ENCODE results near the gene SEZ6L2.

Gene SEZ6L2

DNA sequence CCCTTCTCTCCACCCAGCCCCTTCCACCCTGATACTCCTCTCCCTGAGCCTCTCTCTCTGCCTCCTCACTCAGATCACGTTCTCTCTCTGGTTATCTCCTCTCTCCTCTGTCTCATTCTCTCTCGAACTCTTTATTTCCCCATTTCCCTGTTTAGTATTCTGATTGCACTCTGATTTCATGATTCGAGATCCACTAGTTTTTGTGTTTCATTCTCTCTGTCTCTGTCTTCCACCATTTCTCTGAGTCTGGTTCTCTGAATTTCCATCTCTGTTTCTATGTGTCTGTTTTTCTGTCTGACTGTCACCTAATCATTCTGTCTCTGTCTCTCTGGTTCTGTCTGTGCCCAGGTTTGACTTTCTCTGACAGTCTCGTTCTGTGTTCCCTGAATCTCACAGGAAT, 2.0 kb downstream of the SEZ6L2 start:
- H3K9me3 ChIP-seq (ENCODE audit: severe bottlenecking): no peaks in the 10 kb centered on the region
- ATAC-seq (ENCODE audit: low read depth): no peak
- H3K4me1 ChIP-seq (ENCODE audit: insufficient read depth, poor library complexity, severe bottlenecking): no peaks in the 10 kb centered on the region
- no peak overlapping the region for H3K27ac ChIP-seq (ENCODE audit: poor library complexity, severe bottlenecking)
- no peak for DNase-seq (ENCODE audit: low spot score)
- TF ChIP-seq, protein P1, sequence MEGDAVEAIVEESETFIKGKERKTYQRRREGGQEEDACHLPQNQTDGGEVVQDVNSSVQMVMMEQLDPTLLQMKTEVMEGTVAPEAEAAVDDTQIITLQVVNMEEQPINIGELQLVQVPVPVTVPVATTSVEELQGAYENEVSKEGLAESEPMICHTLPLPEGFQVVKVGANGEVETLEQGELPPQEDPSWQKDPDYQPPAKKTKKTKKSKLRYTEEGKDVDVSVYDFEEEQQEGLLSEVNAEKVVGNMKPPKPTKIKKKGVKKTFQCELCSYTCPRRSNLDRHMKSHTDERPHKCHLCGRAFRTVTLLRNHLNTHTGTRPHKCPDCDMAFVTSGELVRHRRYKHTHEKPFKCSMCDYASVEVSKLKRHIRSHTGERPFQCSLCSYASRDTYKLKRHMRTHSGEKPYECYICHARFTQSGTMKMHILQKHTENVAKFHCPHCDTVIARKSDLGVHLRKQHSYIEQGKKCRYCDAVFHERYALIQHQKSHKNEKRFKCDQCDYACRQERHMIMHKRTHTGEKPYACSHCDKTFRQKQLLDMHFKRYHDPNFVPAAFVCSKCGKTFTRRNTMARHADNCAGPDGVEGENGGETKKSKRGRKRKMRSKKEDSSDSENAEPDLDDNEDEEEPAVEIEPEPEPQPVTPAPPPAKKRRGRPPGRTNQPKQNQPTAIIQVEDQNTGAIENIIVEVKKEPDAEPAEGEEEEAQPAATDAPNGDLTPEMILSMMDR (IDR thresholded peaks at IDR 0.05; ENCODE audit: poor library complexity, severe bottlenecking): no peak
- H3K4me3 ChIP-seq (ENCODE audit: severe bottlenecking): no peak overlapping the region
- no peaks in the 10 kb centered on the region for H3K27me3 ChIP-seq (ENCODE audit: insufficient read depth, poor library complexity, severe bottlenecking)
- no peaks in the 10 kb centered on the region for H3K36me3 ChIP-seq (ENCODE audit: low read depth)

DNA sequence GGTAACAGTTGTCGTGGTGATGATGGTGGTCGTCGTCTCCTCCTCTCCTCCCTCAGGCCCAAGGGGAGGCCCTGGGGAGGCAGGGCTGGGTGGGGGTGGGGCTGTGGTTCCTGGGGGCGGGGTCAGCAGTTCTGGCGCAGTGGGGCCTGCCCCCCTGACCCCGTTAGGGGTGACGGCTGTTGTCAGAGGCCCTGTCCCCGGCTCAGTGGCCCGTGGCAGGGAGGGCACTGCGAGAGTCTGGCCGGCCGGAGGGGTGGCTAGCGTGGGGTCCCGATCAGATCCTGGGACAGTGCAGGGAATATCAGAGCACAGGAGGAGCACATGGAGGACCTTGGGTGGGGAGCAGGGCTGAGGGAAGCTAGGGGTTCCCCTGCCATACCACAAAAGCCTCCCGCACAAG, 2.5 kb downstream of the SEZ6L2 start:
- ATAC-seq (ENCODE audit: low read depth) (no peak), DNase-seq (ENCODE audit: low spot score) (no peak)
- H3K27me3 ChIP-seq (ENCODE audit: insufficient read depth, poor library complexity, severe bottlenecking): no peaks in the 10 kb centered on the region
- no peaks in the 10 kb centered on the region for H3K36me3 ChIP-seq (ENCODE audit: low read depth)
- no peaks in the 10 kb centered on the region for H3K9me3 ChIP-seq (ENCODE audit: severe bottlenecking)
- TF ChIP-seq, protein P1 (IDR thresholded peaks at IDR 0.05; ENCODE audit: poor library complexity, severe bottlenecking): no peak
- no peak overlapping the region for H3K4me3 ChIP-seq (ENCODE audit: severe bottlenecking)
- no peak overlapping the region for H3K27ac ChIP-seq (ENCODE audit: poor library complexity, severe bottlenecking)
- H3K4me1 ChIP-seq (ENCODE audit: insufficient read depth, poor library complexity, severe bottlenecking): no peaks in the 10 kb centered on the region

DNA sequence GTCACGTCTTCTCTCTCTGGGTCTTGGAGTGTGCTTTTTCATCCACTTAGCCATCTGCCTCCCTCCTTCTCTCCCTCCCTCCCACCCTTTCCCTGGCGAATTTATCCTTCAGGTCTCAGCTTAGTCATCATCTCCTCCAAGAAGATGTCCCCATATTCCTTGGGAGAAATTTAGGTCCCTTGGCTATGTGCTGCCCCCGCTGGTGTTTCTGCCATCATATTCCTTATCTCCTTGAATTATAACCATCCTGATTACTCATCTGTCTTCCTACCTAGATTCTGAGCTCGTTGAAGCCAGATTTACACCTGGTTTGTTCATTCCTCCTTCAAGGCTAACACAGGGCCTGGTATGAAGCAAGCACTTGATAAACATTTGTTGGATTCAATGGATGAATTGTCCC, 5.0 kb downstream of the SEZ6L2 start:
- ATAC-seq (ENCODE audit: low read depth) (no peak), DNase-seq (ENCODE audit: low spot score) (no peak)
- no peaks in the 10 kb centered on the region for H3K4me1 ChIP-seq (ENCODE audit: insufficient read depth, poor library complexity, severe bottlenecking)
- no peaks in the 10 kb centered on the region for H3K27me3 ChIP-seq (ENCODE audit: insufficient read depth, poor library complexity, severe bottlenecking)
- H3K27ac ChIP-seq (ENCODE audit: poor library complexity, severe bottlenecking): no peak overlapping the region
- no peaks in the 10 kb centered on the region for H3K9me3 ChIP-seq (ENCODE audit: severe bottlenecking)
- TF ChIP-seq, protein P1 (IDR thresholded peaks at IDR 0.05; ENCODE audit: poor library complexity, severe bottlenecking): no peak
- no peak overlapping the region for H3K4me3 ChIP-seq (ENCODE audit: severe bottlenecking)
- H3K36me3 ChIP-seq (ENCODE audit: low read depth): no peaks in the 10 kb centered on the region

DNA sequence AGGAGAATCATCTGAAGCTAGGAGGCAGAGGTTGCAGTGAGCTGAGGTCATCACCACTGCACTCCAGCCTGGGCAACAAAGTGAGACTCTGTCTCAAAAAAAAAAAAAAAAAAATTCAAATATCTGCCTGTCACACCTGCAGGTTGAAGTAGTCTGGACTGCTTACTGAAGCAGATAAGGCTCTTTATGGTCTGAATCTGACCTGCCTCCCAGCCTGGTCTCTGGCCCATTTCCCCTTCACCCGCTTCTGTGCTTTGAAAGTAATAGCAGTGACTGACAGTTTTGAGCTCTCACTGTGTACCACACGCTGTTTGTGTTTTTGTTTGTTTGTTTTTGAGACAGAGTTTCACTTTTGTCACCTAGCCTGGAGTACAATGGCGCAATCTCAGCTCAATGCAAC, 5.8 kb downstream of the SEZ6L2 start:
- Histone ChIP-seq H3K27me3 (ENCODE audit: insufficient read depth, poor library complexity, severe bottlenecking) (no peaks in the 10 kb centered on the region), H3K36me3 (ENCODE audit: low read depth) (no peaks in the 10 kb centered on the region), H3K4me1 (ENCODE audit: insufficient read depth, poor library complexity, severe bottlenecking) (no peaks in the 10 kb centered on the region), H3K4me3 (ENCODE audit: severe bottlenecking) (no peak overlapping the region), H3K27ac (ENCODE audit: poor library complexity, severe bottlenecking) (no peak overlapping the region), H3K9me3 (ENCODE audit: severe bottlenecking) (no peaks in the 10 kb centered on the region)
- TF ChIP-seq, protein P1 (IDR thresholded peaks at IDR 0.05; ENCODE audit: poor library complexity, severe bottlenecking): no peak
- ATAC-seq (ENCODE audit: low read depth) (no peak), DNase-seq (ENCODE audit: low spot score) (no peak)

DNA sequence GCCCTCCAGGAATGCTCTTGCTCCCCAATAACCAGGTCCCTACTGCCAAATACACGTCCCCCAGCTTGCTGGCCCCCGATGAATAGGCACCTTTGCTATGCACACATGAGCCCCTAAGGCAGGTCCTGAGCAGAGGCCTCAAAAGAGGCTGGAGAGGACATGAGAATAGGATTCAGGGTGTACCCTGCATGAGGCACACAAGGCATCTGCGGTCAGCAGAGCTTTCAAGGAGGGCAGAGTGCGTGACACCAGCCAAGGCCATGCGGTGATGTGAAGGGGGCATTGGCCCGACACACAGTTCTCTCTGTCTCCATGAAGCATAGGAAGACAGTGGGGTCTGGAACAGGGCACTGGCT, 6.9 kb downstream of the SEZ6L2 start:
- no peak overlapping the region for H3K27ac ChIP-seq (ENCODE audit: poor library complexity, severe bottlenecking)
- TF ChIP-seq, protein P1 (IDR thresholded peaks at IDR 0.05; ENCODE audit: poor library complexity, severe bottlenecking): no peak
- H3K4me3 ChIP-seq (ENCODE audit: severe bottlenecking): no peak overlapping the region
- H3K36me3 ChIP-seq (ENCODE audit: low read depth): no peaks in the 10 kb centered on the region
- ATAC-seq (ENCODE audit: low read depth) (no peak), DNase-seq (ENCODE audit: low spot score) (no peak)
- H3K9me3 ChIP-seq (ENCODE audit: severe bottlenecking): no peaks in the 10 kb centered on the region
- no peaks in the 10 kb centered on the region for H3K4me1 ChIP-seq (ENCODE audit: insufficient read depth, poor library complexity, severe bottlenecking)
- H3K27me3 ChIP-seq (ENCODE audit: insufficient read depth, poor library complexity, severe bottlenecking): no peaks in the 10 kb centered on the region
